DOHH2 (cell line): ENCODE results near the gene MYH15.

Experiments
- CTCF ChIP-seq: fragments of 200-600 bp; sonication (generic); IDR thresholded peaks from one replicate; pipeline ENCODE4 v1.5.1; 2014; ENCODE audit warnings: antibody characterized with exemption, mild to moderate bottlenecking, low read depth, low read length; ENCODE audit not compliant: poor library complexity, severe bottlenecking
- EZH2phosphoT487 ChIP-seq: fragments of 200-600 bp; sonication (generic); IDR thresholded peaks from 2 replicates; pipeline ENCODE4 v1.6.1; 2017; ENCODE audit warnings: borderline replicate concordance, mild to moderate bottlenecking, antibody characterized with exemption, low read length, moderate library complexity, mixed read lengths

GRCh38 chr3:108468577-108468976, 41.8 kb downstream of the MYH15 start:
- TF ChIP-seq EZH2phosphoT487 (no peak), CTCF (no peak)
